ENCODE results near the gene MAPKAP1. TPM values are rescaled to one million over a fixed set of nuclear protein-coding genes. Genes with fewer than 3 reads are reported as not detected.

Gene MAPKAP1
- total RNA-seq, 4 donors from 2014 or later: 57.6 to 70.2 (median 68.7) TPM

DNA sequence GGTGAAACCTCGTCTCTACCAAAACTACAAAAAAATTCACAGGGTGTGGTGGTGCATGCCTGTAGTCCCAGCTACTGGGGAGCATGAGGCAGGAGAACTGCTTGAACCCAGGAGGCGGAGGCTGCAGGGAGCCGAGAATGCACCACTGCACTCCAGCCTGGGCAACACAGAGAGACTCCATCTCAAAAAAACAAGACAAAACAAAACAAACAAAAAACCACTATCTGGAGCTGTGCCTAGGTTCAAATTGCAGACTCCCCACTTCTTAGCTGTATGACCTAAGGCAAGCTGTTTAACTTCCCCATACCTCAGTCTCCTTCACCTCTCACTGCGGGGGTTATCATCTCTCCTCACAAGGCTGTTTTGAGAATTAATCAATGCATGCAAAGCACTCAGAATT is 68.0 kb downstream of the MAPKAP1 start:
- Histone ChIP-seq H3K27me3 (no peaks in the 10 kb centered on the region), H3K27ac (no peak overlapping the region), H3K4me3 (no peak overlapping the region), H3K36me3 (no peaks in the 10 kb centered on the region), H3K9me3 (no peaks in the 10 kb centered on the region), H3K4me1 (peaks cover 6% of the 10 kb centered on the region)
- TF ChIP-seq, protein P1, sequence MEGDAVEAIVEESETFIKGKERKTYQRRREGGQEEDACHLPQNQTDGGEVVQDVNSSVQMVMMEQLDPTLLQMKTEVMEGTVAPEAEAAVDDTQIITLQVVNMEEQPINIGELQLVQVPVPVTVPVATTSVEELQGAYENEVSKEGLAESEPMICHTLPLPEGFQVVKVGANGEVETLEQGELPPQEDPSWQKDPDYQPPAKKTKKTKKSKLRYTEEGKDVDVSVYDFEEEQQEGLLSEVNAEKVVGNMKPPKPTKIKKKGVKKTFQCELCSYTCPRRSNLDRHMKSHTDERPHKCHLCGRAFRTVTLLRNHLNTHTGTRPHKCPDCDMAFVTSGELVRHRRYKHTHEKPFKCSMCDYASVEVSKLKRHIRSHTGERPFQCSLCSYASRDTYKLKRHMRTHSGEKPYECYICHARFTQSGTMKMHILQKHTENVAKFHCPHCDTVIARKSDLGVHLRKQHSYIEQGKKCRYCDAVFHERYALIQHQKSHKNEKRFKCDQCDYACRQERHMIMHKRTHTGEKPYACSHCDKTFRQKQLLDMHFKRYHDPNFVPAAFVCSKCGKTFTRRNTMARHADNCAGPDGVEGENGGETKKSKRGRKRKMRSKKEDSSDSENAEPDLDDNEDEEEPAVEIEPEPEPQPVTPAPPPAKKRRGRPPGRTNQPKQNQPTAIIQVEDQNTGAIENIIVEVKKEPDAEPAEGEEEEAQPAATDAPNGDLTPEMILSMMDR (IDR thresholded peaks at IDR 0.05): no peak
- no peak for TF ChIP-seq POLR2AphosphoS5 (IDR thresholded peaks at IDR 0.05)
- no peak for TF ChIP-seq EP300 (IDR thresholded peaks at IDR 0.05)
- no peak for TF ChIP-seq POLR2A (IDR thresholded peaks at IDR 0.05)
- DNase-seq (ENCODE audit: low spot score in 2 of 2): no peak
- 89% methylated on average over 4 of the region's 4 CpGs for WGBS

DNA sequence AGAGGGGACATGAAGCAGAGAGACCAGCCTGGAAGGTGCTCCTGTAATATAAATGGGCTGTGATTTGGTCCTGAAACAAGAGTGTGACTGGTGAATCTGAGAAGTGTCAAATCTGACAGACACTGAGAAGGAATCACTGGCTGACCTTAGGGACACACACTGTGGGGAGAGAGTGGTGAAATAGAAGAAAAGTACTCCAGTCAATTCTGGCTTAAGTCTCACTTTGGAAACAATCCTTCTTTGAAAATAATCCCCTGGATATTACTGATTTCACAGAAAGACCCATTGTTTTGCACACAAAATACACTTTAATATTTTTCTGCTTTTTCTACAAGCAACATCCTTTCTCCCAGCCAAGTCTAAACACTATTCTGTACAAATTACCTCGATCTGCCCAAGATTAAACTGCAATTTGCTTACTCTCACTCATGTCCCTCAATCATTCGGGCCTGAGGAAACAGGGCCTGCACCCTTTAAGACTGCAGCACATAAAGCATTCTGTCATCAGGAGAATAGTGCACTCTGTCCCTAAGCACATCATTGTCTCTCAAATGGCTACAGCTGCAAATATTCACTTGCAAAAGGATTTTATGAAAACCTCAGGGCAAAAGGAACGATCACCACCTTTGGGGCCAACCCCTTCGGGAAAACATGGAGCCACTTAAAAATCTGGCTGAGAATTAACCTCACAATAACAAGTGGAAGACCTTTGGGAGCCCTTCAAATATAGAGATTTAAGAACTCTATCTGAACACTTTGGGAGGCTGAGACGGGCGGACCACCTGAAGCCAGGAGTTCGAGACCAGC is 68.6 kb downstream of the MAPKAP1 start:
- Histone ChIP-seq H3K4me3 (no peak overlapping the region), H3K4me1 (peaks cover 12% of the 10 kb centered on the region), H3K36me3 (no peaks in the 10 kb centered on the region), H3K9me3 (no peaks in the 10 kb centered on the region), H3K27ac (no peak overlapping the region), H3K27me3 (no peaks in the 10 kb centered on the region)
- WGBS: 87% methylated on average over 7 of the region's 7 CpGs
- TF ChIP-seq POLR2AphosphoS5 (IDR thresholded peaks at IDR 0.05): no peak
- DNase-seq (ENCODE audit: low spot score in 2 of 2): no peak

DNA sequence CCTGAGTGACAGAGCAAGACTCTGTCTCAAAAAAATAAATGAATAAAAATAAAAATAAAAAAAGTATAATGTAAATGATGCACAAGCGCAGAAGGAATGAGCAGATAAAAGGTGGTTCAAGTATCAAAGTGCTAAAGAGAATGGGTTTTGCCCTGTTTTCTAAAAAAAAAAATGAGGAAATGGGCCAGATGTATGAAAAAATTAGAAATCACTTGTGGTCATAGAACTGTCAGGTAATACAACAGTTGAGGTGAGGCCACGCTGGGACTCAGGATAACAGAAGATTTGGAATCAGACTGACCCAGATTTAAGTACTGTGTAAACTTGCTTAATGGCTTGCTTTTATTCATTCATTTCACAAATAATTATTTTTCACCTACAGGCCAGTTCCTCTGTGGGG is 69.8 kb downstream of the MAPKAP1 start:
- 86% methylated on average over 2 of the region's 2 CpGs for WGBS
- TF ChIP-seq, protein P1 (IDR thresholded peaks at IDR 0.05): no peak
- TF ChIP-seq EP300 (IDR thresholded peaks at IDR 0.05): no peak
- no peak for TF ChIP-seq POLR2A (IDR thresholded peaks at IDR 0.05)
- TF ChIP-seq POLR2AphosphoS5 (IDR thresholded peaks at IDR 0.05): no peak
- H3K4me3 ChIP-seq: no peak overlapping the region
- H3K4me1 ChIP-seq: peaks cover 24% of the 10 kb centered on the region
- H3K27ac ChIP-seq: no peak overlapping the region
- no peaks in the 10 kb centered on the region for H3K9me3 ChIP-seq
- H3K27me3 ChIP-seq: no peaks in the 10 kb centered on the region
- DNase-seq (ENCODE audit: low spot score in 2 of 2): no peak
- no peaks in the 10 kb centered on the region for H3K36me3 ChIP-seq

DNA sequence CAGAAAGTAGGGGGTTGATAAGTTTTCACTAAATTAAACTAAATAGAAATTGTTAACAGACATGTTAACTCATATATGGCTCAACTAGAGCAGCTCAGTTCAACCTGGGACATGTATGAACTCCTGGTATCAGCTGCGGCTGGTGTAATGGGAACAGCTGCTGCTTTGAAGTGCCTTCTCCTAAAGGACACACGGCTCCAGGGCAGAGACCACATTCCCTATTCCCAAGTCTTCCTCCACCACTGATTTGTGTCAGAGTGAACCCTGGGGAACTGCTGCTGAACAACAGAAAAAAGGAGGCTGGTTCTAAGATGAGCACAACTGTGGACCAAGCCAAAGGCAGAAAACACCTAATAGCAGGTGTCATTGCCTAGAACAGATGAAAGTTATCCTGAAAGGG is 71.1 kb downstream of the MAPKAP1 start:
- 90% methylated on average over 2 of the region's 2 CpGs for WGBS
- H3K4me3 ChIP-seq: no peak overlapping the region
- no peak overlapping the region for H3K27ac ChIP-seq
- no peak for DNase-seq (ENCODE audit: low spot score in 2 of 2)
- no peaks in the 10 kb centered on the region for H3K27me3 ChIP-seq
- TF ChIP-seq EP300 (IDR thresholded peaks at IDR 0.05) (no peak), POLR2A (IDR thresholded peaks at IDR 0.05) (no peak), POLR2AphosphoS5 (IDR thresholded peaks at IDR 0.05) (no peak)
- TF ChIP-seq, protein P1 (IDR thresholded peaks at IDR 0.05): no peak
- H3K4me1 ChIP-seq: peaks cover 24% of the 10 kb centered on the region
- H3K9me3 ChIP-seq: no peaks in the 10 kb centered on the region
- no peaks in the 10 kb centered on the region for H3K36me3 ChIP-seq

DNA sequence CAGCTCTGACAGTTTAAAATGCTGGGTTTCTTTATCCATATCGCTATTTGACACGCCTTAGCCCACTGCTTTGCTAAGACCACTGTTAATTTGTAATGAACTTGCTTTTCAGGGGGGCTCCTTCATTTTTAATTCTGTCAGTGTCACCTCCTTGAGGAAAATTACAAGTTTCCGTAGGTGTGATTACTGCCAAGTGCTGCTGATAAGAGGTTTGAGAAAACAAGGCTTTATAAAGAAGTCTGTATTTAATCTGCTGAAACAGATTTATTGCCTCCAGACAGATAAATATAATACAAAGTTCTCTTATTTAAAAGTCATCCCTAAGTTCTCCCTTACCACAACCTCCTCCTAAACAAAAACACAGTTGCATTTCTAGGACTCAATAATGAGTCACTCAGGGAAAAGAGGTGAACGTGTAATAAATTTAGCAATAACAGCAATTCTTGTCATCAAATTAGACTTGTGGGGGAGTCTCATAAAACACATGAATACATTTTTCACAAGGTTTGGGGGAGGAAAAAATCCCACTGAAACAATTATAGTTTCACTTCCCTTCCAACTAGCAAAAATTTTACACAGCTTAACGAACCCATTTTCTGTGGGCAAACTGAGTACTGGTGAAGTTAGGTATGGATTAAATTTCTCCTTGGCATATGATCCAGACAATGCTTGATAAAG is 72.8 kb downstream of the MAPKAP1 start:
- Histone ChIP-seq H3K36me3 (no peaks in the 10 kb centered on the region), H3K4me1 (peaks cover 22% of the 10 kb centered on the region), H3K9me3 (no peaks in the 10 kb centered on the region), H3K27ac (no peak overlapping the region), H3K27me3 (no peaks in the 10 kb centered on the region), H3K4me3 (no peak overlapping the region)
- WGBS: 79% methylated on average over 5 of the region's 5 CpGs
- no peak for DNase-seq (ENCODE audit: low spot score in 2 of 2)
- TF ChIP-seq, protein P1 (IDR thresholded peaks at IDR 0.05): no peak
- no peak for TF ChIP-seq EP300 (IDR thresholded peaks at IDR 0.05)
- no peak for TF ChIP-seq POLR2AphosphoS5 (IDR thresholded peaks at IDR 0.05)
- TF ChIP-seq POLR2A (IDR thresholded peaks at IDR 0.05): no peak

Measured in suprapubic skin (tissue), 4 donors.